HepG2 (cell line): ENCODE results near the gene ZKSCAN5. TPM values are rescaled to one million over a fixed set of nuclear protein-coding genes. Genes with fewer than 3 reads are reported as not detected.

ENCODE experiments used
- E2F1 ChIP-seq: sonication (generic); formaldehyde crosslinking; IDR thresholded peaks from 2 replicates; pipeline ENCODE4 v1.5.0; 2020; ENCODE audit warnings: missing genetic modification reagents
- ELF4 ChIP-seq: sonication (generic); formaldehyde crosslinking; IDR thresholded peaks from 2 replicates; pipeline ENCODE4 v1.5.0; 2020; ENCODE audit warnings: missing genetic modification reagents, mild to moderate bottlenecking, moderate library complexity, borderline replicate concordance
- ETV6 ChIP-seq: sonication (generic); formaldehyde crosslinking; conservative IDR thresholded peaks from 2 replicates; pipeline ENCODE4 v1.4.0; 2020; ENCODE audit warnings: missing genetic modification reagents
- HNF1B ChIP-seq: sonication (generic); formaldehyde crosslinking; IDR thresholded peaks from 2 replicates; pipeline ENCODE4 v1.5.1; 2020; ENCODE audit warnings: mild to moderate bottlenecking, moderate library complexity, missing genetic modification reagents
- IKZF1 ChIP-seq: fragments of 450-650 bp; IDR thresholded peaks from 2 replicates; pipeline ENCODE4 v1.7.1; 2016
- LCORL ChIP-seq, 2 experiments: fragments of 450-650 bp in 1 of 2; sonication (generic) in 1 of 2; formaldehyde crosslinking in 1 of 2; IDR thresholded peaks; 2 replicates each; pipeline versions ENCODE4 v1.5.0 to v1.6.1; 2017 to 2020; ENCODE audit warnings: antibody characterized with exemption in 1 of 2, missing genetic modification reagents in 1 of 2
- MAX ChIP-seq: IDR thresholded peaks from 2 replicates; pipeline ENCODE4 v1.6.1; 2012; ENCODE audit warnings: inconsistent platforms
- MIXL1 ChIP-seq: IDR thresholded peaks from 2 replicates; pipeline ENCODE4 v1.6.1; 2016
- PBX2 ChIP-seq: IDR thresholded peaks from 2 replicates; pipeline ENCODE4 v1.6.1; 2016; ENCODE audit warnings: control low read depth
- ZHX2 ChIP-seq, 2 experiments: sonication (generic) in 1 of 2; formaldehyde crosslinking in 1 of 2; IDR thresholded peaks; 2 replicates each; pipeline versions ENCODE4 v1.6.1 to v1.9.0; 2014 to 2022; ENCODE audit warnings: antibody characterized with exemption in 1 of 2, borderline replicate concordance in 1 of 2, inconsistent platforms in 1 of 2, low read depth in 1 of 2, missing genetic modification reagents in 1 of 2
- ZNF230 ChIP-seq: sonication (generic); formaldehyde crosslinking; IDR thresholded peaks from 2 replicates; pipeline ENCODE4 v1.4.0; 2020; ENCODE audit warnings: mild to moderate bottlenecking, missing genetic modification reagents
- ZNF282 ChIP-seq: fragments of 450-650 bp; IDR thresholded peaks from 2 replicates; pipeline ENCODE4 v1.6.1; 2018; ENCODE audit not compliant: partially characterized antibody
- ZNF34 ChIP-seq: sonication (generic); formaldehyde crosslinking; IDR thresholded peaks from 2 replicates; pipeline ENCODE4 v1.4.0; 2020; ENCODE audit warnings: mild to moderate bottlenecking, missing genetic modification reagents, borderline replicate concordance
- ZNF503 ChIP-seq: sonication (generic); formaldehyde crosslinking; IDR thresholded peaks from 2 replicates; pipeline ENCODE4 v1.4.0; 2020; ENCODE audit warnings: missing genetic modification reagents
- ZNF740 ChIP-seq: sonication (generic); formaldehyde crosslinking; IDR thresholded peaks from 2 replicates; pipeline ENCODE4 v1.4.0; 2020; ENCODE audit warnings: missing genetic modification reagents
- polyA plus RNA-seq, 8 experiments: library from polyadenylated mRNA; depleted of rRNA in 3 of 8; stranded (reverse) in 7 of 8; unstranded in 1 of 8; fragments of >200 nt; fragmentation: Illumina TruSeq in 4 of 8; extraction: Trizol in 4 of 8; gene quantifications; 2 replicates each; pipeline versions ENCODE4 v1.2.1 to v1.2.3, GENCODE V29; 2011 to 2016; ENCODE audit warnings: low read depth in 4 of 8, missing spikeins in 1 of 8, mixed read lengths in 1 of 8; ENCODE audit not compliant: insufficient read depth in 1 of 8
- total RNA-seq, 5 experiments: library from RNA; depleted of rRNA; stranded (reverse); fragments of >200 nt; fragmentation: Illumina TruSeq; extraction: Trizol; gene quantifications; 2 replicates each; pipeline ENCODE4 v1.2.3, GENCODE V29; 2016; ENCODE audit warnings: low read depth in 1 of 5

Gene ZKSCAN5
- total and polyA plus RNA-seq, 2 of the 13 experiments (the other 11 are each of a cell fraction or from before 2014, with no cell fraction given) = 5.5 to 11.7 TPM

- TF ChIP-seq ZNF34 (CRISPR knock-in tag) (0 out of 2 replicates have a peak, but pooled peaks have one; percentile 62), LCORL (IDR thresholded peaks at IDR 0.05) (0 out of 2 replicates have a peak, but pooled peaks have one; percentile 4), LCORL (CRISPR knock-in tag; IDR thresholded peaks at IDR 0.05) (peak; percentile 54), PBX2 (0 out of 2 replicates have a peak, but pooled peaks have one; percentile 24), E2F1 (CRISPR knock-in tag) (peak; percentile 93), ZNF503 (CRISPR knock-in tag) (0 out of 2 replicates have a peak, but pooled peaks have one; percentile 21), IKZF1 (no peak), ETV6 (CRISPR knock-in tag) (no peak), MIXL1 (CRISPR knock-in tag) (peak; percentile 37; the same call in 1 of the 2 replicates), ZNF282 (no peak), ELF4 (no peak), ZHX2 (IDR thresholded peaks at IDR 0.05; ENCODE audit: low read depth) (no peak), ZHX2 (CRISPR knock-in tag; IDR thresholded peaks at IDR 0.05; ENCODE audit: borderline replicate concordance) (no peak), HNF1B (CRISPR knock-in tag) (peak; percentile 58; the same call in 1 of the 2 replicates), MAX (peak; percentile 73), ZNF230 (peak; percentile 94; the same call in 1 of the 2 replicates), ZNF740 (no peak)
Measured at GRCh38 chr7:99472561-99473314, 31.7 kb upstream of the ZKSCAN5 start, which contains the start of gene ZNF789 (continued).
